WERI-Rb-1 (cell line): ENCODE measurements around the gene ANKLE1.

Experiments
- DNase-seq: peaks from one replicate; pipeline ENCODE4 v3.0.0-alpha.2; 2020
- H3K27ac ChIP-seq: fragments of 250-450 bp; sonication (Bioruptor Pico); 2 replicates; pipeline ENCODE4 v1.5.1; 2020; ENCODE audit warnings: mild to moderate bottlenecking, moderate library complexity
- H3K27me3 ChIP-seq: fragments of 250-450 bp; sonication (Bioruptor Pico); 2 replicates; pipeline ENCODE4 v1.5.1; 2021; ENCODE audit warnings: mild to moderate bottlenecking, low read depth, moderate library complexity; ENCODE audit not compliant: insufficient read depth, severe bottlenecking
- H3K36me3 ChIP-seq: fragments of 250-450 bp; sonication (Bioruptor Pico); 2 replicates; pipeline ENCODE4 v1.5.1; 2020; ENCODE audit warnings: mild to moderate bottlenecking, moderate library complexity
- H3K4me3 ChIP-seq: 2 replicates; pipeline ENCODE4 v1.5.1; 2011; ENCODE audit warnings: low read depth, mild to moderate bottlenecking, control low read depth, low read length
- H3K9me3 ChIP-seq: fragments of 250-450 bp; sonication (Bioruptor Pico); 2 replicates; pipeline ENCODE4 v1.5.1; 2021; ENCODE audit warnings: mild to moderate bottlenecking, moderate library complexity; ENCODE audit not compliant: severe bottlenecking
- CTCF ChIP-seq: IDR thresholded peaks from 2 replicates; pipeline ENCODE4 v1.5.1; 2011; ENCODE audit warnings: low read depth, mild to moderate bottlenecking, control low read depth, inconsistent platforms, low read length

The ANKLE1 gene

GRCh38 chr19:17235971-17236777 lies 45.5 kb upstream of the ANKLE1 start:
- peaks cover 88% of the 10 kb centered on the region for H3K36me3 ChIP-seq
- H3K27me3 ChIP-seq = no peaks in the 10 kb centered on the region
- peak overlapping the region; percentile 93 for H3K27ac ChIP-seq
- H3K9me3 ChIP-seq = no peaks in the 10 kb centered on the region
- H3K4me3 ChIP-seq = peak overlapping the region; percentile 54
- TF ChIP-seq CTCF = no peak
- peak; percentile 79 for DNase-seq

- no peaks in the 10 kb centered on the region for H3K27me3 ChIP-seq
- no peaks in the 10 kb centered on the region for H3K9me3 ChIP-seq
- no peak for TF ChIP-seq CTCF
- H3K4me3 ChIP-seq = no peak overlapping the region
- H3K27ac ChIP-seq = peak overlapping the region; percentile 72
- H3K36me3 ChIP-seq = peaks cover 80% of the 10 kb centered on the region
- no peak for DNase-seq
Measured at GRCh38 chr19:17236811-17237543, 44.7 kb upstream of the ANKLE1 start.

GRCh38 chr19:17237747-17238706 lies 43.7 kb upstream of the ANKLE1 start:
- Histone ChIP-seq H3K36me3 (peaks cover 72% of the 10 kb centered on the region), H3K4me3 (no peak overlapping the region), H3K27ac (peak overlapping the region; percentile 89), H3K9me3 (no peaks in the 10 kb centered on the region), H3K27me3 (no peaks in the 10 kb centered on the region)
- no peak for TF ChIP-seq CTCF
- no peak for DNase-seq

GRCh38 chr19:17240062-17240752 lies 41.5 kb upstream of the ANKLE1 start:
- H3K9me3 ChIP-seq = no peaks in the 10 kb centered on the region
- peak overlapping the region; percentile 89 for H3K27ac ChIP-seq
- no peaks in the 10 kb centered on the region for H3K27me3 ChIP-seq
- no peak for TF ChIP-seq CTCF
- peak; percentile 93 for DNase-seq
- peak overlapping the region; percentile 21 for H3K4me3 ChIP-seq
- peaks cover 63% of the 10 kb centered on the region for H3K36me3 ChIP-seq

- Histone ChIP-seq H3K27ac (peak overlapping the region; percentile 89), H3K27me3 (no peaks in the 10 kb centered on the region), H3K36me3 (peaks cover 57% of the 10 kb centered on the region), H3K4me3 (peak overlapping the region; percentile 21), H3K9me3 (no peaks in the 10 kb centered on the region)
- DNase-seq = no peak
- no peak for TF ChIP-seq CTCF
Measured at GRCh38 chr19:17240826-17241399, 40.8 kb upstream of the ANKLE1 start.
